ENCODE data around the gene SINHCAF. TPM values are rescaled to one million over a fixed set of nuclear protein-coding genes. Genes with fewer than 3 reads are reported as not detected.

The SINHCAF gene
- total RNA-seq, 1 experiment from 2014 or later: 139 TPM

DNA sequence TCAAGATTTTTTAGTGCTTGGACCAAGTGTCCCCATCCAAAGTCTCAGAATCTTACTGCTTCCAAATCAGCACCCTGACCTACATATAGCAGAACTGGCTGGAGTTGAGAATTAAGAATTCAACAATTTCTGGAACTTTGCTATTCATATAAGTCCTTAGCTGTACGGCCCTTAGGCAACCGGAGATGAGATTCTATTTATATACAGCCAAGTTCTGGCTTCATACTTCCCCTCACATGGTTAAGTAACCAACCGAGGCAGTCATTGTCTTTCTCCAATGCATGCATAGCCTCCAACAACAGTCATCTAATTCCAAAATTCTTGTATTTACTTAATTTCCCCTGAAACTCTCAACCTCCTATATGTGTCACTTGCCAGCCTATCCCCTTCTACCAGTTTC, 76.6 kb downstream of the SINHCAF start:
- Mint-ChIP-seq H3K36me3 (ENCODE audit: insufficient read depth, unreplicated experiment) (no peaks in the 10 kb centered on the region), H3K4me1 (ENCODE audit: insufficient read depth, unreplicated experiment) (peaks cover 6% of the 10 kb centered on the region), H3K27me3 (ENCODE audit: insufficient read depth, unreplicated experiment) (peaks cover 15% of the 10 kb centered on the region), H3K9me3 (ENCODE audit: unreplicated experiment) (no peaks in the 10 kb centered on the region), H3K27ac (ENCODE audit: low read depth, unreplicated experiment) (no peak overlapping the region), H3K4me3 (ENCODE audit: unreplicated experiment) (no peak overlapping the region)
- CTCF ChIA-PET: interaction anchor here (2.8 to 3.4 kb wide), 2 partner anchors 9 to 21 kb away, joined by 33 to 65 read pairs; no protein-coding TSS in a partner anchor
- BruUV-seq (replicated peaks): no TSS peak
- no peak for TF ChIP-seq CTCF (IDR thresholded peaks at IDR 0.05; ENCODE audit: unreplicated experiment)
- POLR2A ChIA-PET: interaction anchor here (0.9 kb wide), 1 partner anchor 22 kb away, joined by 3 read pairs; no protein-coding TSS in a partner anchor
- intact Hi-C loops (cut with micrococcal nuclease): no loop called here
- DNase-seq (ENCODE audit: unreplicated experiment): no peak

DNA sequence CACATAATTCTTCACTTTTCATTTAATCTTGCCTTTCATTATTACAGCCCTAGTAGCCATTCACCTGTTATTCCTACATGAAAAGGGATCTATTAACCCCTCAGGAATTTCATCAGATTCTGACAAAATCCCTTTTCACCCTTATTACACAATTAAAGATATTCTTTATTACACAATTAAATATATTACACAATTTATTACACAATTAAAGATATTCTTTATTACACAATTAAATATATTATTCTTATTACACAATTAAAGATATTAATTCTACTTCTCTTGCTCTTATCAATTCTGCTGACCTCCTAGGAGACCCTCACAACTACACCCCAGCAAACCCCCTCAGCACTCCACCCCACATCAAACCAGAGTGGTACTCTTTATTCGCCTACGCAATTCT, 77.1 kb downstream of the SINHCAF start:
- no peak for TF ChIP-seq CTCF (IDR thresholded peaks at IDR 0.05; ENCODE audit: unreplicated experiment)
- Mint-ChIP-seq H3K9me3 (ENCODE audit: unreplicated experiment) (no peaks in the 10 kb centered on the region), H3K36me3 (ENCODE audit: insufficient read depth, unreplicated experiment) (no peaks in the 10 kb centered on the region), H3K27me3 (ENCODE audit: insufficient read depth, unreplicated experiment) (peaks cover 11% of the 10 kb centered on the region), H3K4me1 (ENCODE audit: insufficient read depth, unreplicated experiment) (peaks cover 6% of the 10 kb centered on the region), H3K27ac (ENCODE audit: low read depth, unreplicated experiment) (no peak overlapping the region), H3K4me3 (ENCODE audit: unreplicated experiment) (no peak overlapping the region)
- ChIA-PET POLR2A (no interaction called here), CTCF (interaction anchor here (1.5 to 3.4 kb wide), 2 partner anchors 22 to 23 kb away, joined by 7 to 65 read pairs; no protein-coding TSS in a partner anchor)
- intact Hi-C loops (cut with micrococcal nuclease): no loop called here
- no peak for DNase-seq (ENCODE audit: unreplicated experiment)
- BruUV-seq (replicated peaks): no TSS peak

GRCh38 chr12:31248337-31248736, 77.6 kb downstream of the SINHCAF start:
- Mint-ChIP-seq H3K4me1 (ENCODE audit: insufficient read depth, unreplicated experiment) (peaks cover 6% of the 10 kb centered on the region), H3K36me3 (ENCODE audit: insufficient read depth, unreplicated experiment) (no peaks in the 10 kb centered on the region), H3K4me3 (ENCODE audit: unreplicated experiment) (no peak overlapping the region), H3K27me3 (ENCODE audit: insufficient read depth, unreplicated experiment) (peaks cover 6% of the 10 kb centered on the region), H3K27ac (ENCODE audit: low read depth, unreplicated experiment) (no peak overlapping the region), H3K9me3 (ENCODE audit: unreplicated experiment) (no peaks in the 10 kb centered on the region)
- no peak for TF ChIP-seq CTCF (IDR thresholded peaks at IDR 0.05; ENCODE audit: unreplicated experiment)
- CTCF ChIA-PET: interaction anchor here (1.5 kb wide), 1 partner anchor 24 kb away, joined by 7 read pairs; no protein-coding TSS in a partner anchor
- BruUV-seq (replicated peaks): no TSS peak
- intact Hi-C loops (cut with micrococcal nuclease): no loop called here
- DNase-seq (ENCODE audit: unreplicated experiment): no peak
- POLR2A ChIA-PET: no interaction called here

DNA sequence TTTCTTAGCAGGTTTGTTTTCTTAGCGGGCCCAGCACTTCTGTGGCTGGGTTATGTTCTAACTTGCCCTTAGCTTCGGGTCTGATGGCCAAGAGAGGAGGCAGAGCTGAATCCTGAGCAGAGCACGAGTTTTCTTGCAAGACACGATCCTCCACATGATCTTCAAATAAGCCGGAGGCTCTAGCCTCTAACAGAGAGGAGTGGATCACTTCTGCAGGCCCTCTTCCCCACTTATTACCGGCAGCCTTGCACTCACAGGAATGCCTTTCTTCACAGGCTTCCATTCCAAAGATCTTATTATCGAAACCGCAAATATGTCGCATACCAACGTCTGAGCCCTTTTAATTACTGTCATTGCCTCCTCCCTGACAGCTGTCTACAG, 79.5 kb downstream of the SINHCAF start:
- Mint-ChIP-seq H3K27me3 (ENCODE audit: insufficient read depth, unreplicated experiment) (no peaks in the 10 kb centered on the region), H3K9me3 (ENCODE audit: unreplicated experiment) (no peaks in the 10 kb centered on the region), H3K4me3 (ENCODE audit: unreplicated experiment) (no peak overlapping the region), H3K27ac (ENCODE audit: low read depth, unreplicated experiment) (peak overlapping the region; percentile 44), H3K4me1 (ENCODE audit: insufficient read depth, unreplicated experiment) (peaks cover 6% of the 10 kb centered on the region), H3K36me3 (ENCODE audit: insufficient read depth, unreplicated experiment) (no peaks in the 10 kb centered on the region)
- ChIA-PET CTCF (interaction anchor here (0.6 to 4.2 kb wide), 5 partner anchors 8 to 908 kb away, joined by 3 to 23 read pairs (median 4); no protein-coding TSS in a partner anchor), POLR2A (interaction anchor here (0.8 to 1.2 kb wide), 3 partner anchors 13 to 172 kb away, joined by 3 to 4 read pairs (median 3); partner anchors contain the start of gene DDX11)
- intact Hi-C loops (cut with micrococcal nuclease): no loop called here
- TF ChIP-seq CTCF (IDR thresholded peaks at IDR 0.05; ENCODE audit: unreplicated experiment): no peak
- peak; percentile 45 for DNase-seq (ENCODE audit: unreplicated experiment)
- no TSS peak for BruUV-seq (replicated peaks)
